ENCODE data around the gene GCSAM. TPM values are rescaled to one million over a fixed set of nuclear protein-coding genes. Genes with fewer than 3 reads are reported as not detected.

GCSAM gene
- polyA plus RNA-seq, 1 of the 3 experiments (the other 2 are of a cell fraction), result not detected

DNA sequence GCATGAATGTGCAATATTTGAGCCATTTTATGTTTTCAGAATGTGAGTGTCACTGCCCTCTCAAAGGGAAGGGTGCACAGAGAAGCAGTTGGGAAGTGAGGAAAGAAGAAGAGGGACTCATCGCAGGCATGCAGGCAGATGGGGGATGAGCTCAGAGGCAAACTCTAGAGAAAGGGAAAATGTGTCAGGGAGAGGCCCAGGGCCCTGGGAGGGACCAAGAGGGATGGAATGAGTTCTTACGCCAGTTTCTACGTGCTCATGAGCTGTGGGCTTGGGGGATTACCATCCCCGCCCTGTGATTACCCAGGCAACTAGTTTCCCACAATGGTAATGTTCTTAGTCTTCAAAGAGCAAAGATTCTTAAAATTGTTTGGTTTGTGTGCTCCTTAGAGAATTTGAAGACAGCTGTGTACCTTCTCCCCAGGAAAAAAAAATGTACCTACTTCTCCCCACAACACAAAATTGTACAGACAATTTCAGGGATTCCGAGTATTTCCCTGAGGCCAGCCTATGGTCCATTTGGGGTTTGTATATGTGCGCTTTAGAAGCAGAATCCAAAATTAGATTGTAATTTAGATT is 17.8 kb downstream of the GCSAM start:
- CTCF ChIA-PET, result no interaction called here
- H3K4me3 ChIP-seq (ENCODE audit: low read depth in 2 of 2, low read length in 1 of 2), result no peak overlapping the region
- no peaks in the 10 kb centered on the region for H4K20me1 ChIP-seq (ENCODE audit: insufficient read depth)
- WGBS (ENCODE audit: low lambda C conversion rate), result over 99% methylated on average over 6 of the region's 6 CpGs
- H3K79me2 ChIP-seq (ENCODE audit: insufficient read depth), result no peaks in the 10 kb centered on the region
- no peak overlapping the region for H3K9ac ChIP-seq
- H3K9me2 ChIP-seq, result no peaks in the 10 kb centered on the region
- peaks cover 0 to 18% of the 10 kb centered on the region in 2 experiments for H3K36me3 ChIP-seq (replicated peaks in 1 of 2; ENCODE audit: control insufficient read depth in 1 of 2, insufficient read depth in 2 of 2, low read length in 1 of 2)
- POLR2A ChIA-PET, result no interaction called here
- H2AFZ ChIP-seq (ENCODE audit: low read depth), result no peak overlapping the region
- no peaks in the 10 kb centered on the region for H3K27me3 ChIP-seq (ENCODE audit: insufficient read depth)
- DNase-seq, result no peak
- H3K4me2 ChIP-seq, result no peak overlapping the region
- no peaks in the 10 kb centered on the region; a peak in 1 of 4 replicates for H3K4me1 ChIP-seq (ENCODE audit: control insufficient read depth in 1 of 2, insufficient read depth in 2 of 2, low read depth in 1 of 2, low read length in 1 of 2)
- no peaks in the 10 kb centered on the region for H3K9me3 ChIP-seq
- H3F3A ChIP-seq (replicated peaks; ENCODE audit: insufficient read depth), result no peaks in the 10 kb centered on the region
- TF ChIP-seq TAF1 (IDR thresholded peaks at IDR 0.05; ENCODE audit: borderline replicate concordance, low read depth, low read length), result no peak
- no peak for TF ChIP-seq FOXJ3 (CRISPR knock-in tag; IDR thresholded peaks at IDR 0.05)
- TF ChIP-seq GATA2 (CRISPR knock-in tag; IDR thresholded peaks at IDR 0.05), result no peak
- TF ChIP-seq, protein P1, sequence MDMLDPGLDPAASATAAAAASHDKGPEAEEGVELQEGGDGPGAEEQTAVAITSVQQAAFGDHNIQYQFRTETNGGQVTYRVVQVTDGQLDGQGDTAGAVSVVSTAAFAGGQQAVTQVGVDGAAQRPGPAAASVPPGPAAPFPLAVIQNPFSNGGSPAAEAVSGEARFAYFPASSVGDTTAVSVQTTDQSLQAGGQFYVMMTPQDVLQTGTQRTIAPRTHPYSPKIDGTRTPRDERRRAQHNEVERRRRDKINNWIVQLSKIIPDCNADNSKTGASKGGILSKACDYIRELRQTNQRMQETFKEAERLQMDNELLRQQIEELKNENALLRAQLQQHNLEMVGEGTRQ (IDR thresholded peaks at IDR 0.05; ENCODE audit: borderline replicate concordance, low read depth, low read length), result no peak
- TF ChIP-seq, protein P2, sequence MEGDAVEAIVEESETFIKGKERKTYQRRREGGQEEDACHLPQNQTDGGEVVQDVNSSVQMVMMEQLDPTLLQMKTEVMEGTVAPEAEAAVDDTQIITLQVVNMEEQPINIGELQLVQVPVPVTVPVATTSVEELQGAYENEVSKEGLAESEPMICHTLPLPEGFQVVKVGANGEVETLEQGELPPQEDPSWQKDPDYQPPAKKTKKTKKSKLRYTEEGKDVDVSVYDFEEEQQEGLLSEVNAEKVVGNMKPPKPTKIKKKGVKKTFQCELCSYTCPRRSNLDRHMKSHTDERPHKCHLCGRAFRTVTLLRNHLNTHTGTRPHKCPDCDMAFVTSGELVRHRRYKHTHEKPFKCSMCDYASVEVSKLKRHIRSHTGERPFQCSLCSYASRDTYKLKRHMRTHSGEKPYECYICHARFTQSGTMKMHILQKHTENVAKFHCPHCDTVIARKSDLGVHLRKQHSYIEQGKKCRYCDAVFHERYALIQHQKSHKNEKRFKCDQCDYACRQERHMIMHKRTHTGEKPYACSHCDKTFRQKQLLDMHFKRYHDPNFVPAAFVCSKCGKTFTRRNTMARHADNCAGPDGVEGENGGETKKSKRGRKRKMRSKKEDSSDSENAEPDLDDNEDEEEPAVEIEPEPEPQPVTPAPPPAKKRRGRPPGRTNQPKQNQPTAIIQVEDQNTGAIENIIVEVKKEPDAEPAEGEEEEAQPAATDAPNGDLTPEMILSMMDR (IDR thresholded peaks at IDR 0.05), result no peak
- TF ChIP-seq, protein P3, sequence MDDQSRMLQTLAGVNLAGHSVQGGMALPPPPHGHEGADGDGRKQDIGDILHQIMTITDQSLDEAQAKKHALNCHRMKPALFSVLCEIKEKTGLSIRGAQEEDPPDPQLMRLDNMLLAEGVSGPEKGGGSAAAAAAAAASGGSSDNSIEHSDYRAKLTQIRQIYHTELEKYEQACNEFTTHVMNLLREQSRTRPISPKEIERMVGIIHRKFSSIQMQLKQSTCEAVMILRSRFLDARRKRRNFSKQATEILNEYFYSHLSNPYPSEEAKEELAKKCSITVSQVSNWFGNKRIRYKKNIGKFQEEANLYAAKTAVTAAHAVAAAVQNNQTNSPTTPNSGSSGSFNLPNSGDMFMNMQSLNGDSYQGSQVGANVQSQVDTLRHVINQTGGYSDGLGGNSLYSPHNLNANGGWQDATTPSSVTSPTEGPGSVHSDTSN (IDR thresholded peaks at IDR 0.05), result no peak
- no peak for TF ChIP-seq SIN3A (IDR thresholded peaks at IDR 0.05; ENCODE audit: borderline replicate concordance, low read depth, low read length)
- no peak overlapping the region for H3K27ac ChIP-seq (ENCODE audit: low read depth in 2 of 2, low read length in 1 of 2)

DNA sequence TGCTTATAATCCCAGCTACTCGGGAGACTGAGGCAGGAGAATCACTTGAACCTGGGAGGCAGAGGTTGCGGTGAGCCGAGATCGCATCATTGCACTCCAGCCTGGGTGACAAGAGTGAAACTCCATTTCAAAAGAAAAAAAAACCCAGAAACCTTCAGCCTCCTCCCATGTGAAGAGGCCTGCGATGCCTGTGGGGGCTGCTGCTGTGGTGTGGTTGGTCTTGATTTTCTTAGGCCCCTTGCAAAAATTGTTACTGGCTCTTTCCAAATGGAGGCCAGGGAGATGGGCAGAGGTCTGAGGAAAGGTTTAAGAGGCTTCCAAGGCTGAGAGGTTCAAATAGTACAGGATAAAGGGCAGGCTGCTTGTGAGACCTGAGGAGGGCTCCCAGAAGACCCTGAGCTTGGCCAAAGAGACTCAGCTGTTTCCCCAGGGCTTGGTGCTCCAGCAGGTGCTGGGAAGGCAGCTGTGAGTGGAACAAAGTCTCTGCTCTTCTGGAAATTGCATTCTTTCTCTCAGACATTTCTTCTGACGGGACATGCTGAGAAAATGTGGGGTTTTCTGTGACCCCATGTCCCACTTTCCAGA is 18.4 kb downstream of the GCSAM start:
- no peak for DNase-seq
- H3K4me1 ChIP-seq (ENCODE audit: control insufficient read depth in 1 of 2, insufficient read depth in 2 of 2, low read depth in 1 of 2, low read length in 1 of 2), result no peaks in the 10 kb centered on the region; a peak in 1 of 4 replicates
- H3K4me2 ChIP-seq, result no peak overlapping the region
- TF ChIP-seq SIN3A (IDR thresholded peaks at IDR 0.05; ENCODE audit: borderline replicate concordance, low read depth, low read length) (no peak), RFX5 (IDR thresholded peaks at IDR 0.05; ENCODE audit: low read length) (no peak), RAD21 (IDR thresholded peaks at IDR 0.05; ENCODE audit: low read length) (no peak), RCOR1 (IDR thresholded peaks at IDR 0.05; ENCODE audit: low read length) (no peak), FOXM1 (IDR thresholded peaks at IDR 0.05; ENCODE audit: low read depth) (no peak), TAF1 (IDR thresholded peaks at IDR 0.05; ENCODE audit: borderline replicate concordance, low read depth, low read length) (no peak), MXI1 (IDR thresholded peaks at IDR 0.05; ENCODE audit: low read depth, low read length) (no peak), FOXJ3 (CRISPR knock-in tag; IDR thresholded peaks at IDR 0.05) (no peak), ELF1 (IDR thresholded peaks at IDR 0.05) (no peak), EP300 (IDR thresholded peaks at IDR 0.05; ENCODE audit: borderline replicate concordance in 1 of 2, low read depth in 1 of 2, low read length in 1 of 2) (no peak), NFIC (IDR thresholded peaks at IDR 0.05; ENCODE audit: borderline replicate concordance) (no peak)
- TF ChIP-seq, protein P4, sequence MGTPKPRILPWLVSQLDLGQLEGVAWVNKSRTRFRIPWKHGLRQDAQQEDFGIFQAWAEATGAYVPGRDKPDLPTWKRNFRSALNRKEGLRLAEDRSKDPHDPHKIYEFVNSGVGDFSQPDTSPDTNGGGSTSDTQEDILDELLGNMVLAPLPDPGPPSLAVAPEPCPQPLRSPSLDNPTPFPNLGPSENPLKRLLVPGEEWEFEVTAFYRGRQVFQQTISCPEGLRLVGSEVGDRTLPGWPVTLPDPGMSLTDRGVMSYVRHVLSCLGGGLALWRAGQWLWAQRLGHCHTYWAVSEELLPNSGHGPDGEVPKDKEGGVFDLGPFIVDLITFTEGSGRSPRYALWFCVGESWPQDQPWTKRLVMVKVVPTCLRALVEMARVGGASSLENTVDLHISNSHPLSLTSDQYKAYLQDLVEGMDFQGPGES (IDR thresholded peaks at IDR 0.05; ENCODE audit: low read depth, low read length), result no peak
- TF ChIP-seq, protein P3 (IDR thresholded peaks at IDR 0.05), result no peak
- H3F3A ChIP-seq (replicated peaks; ENCODE audit: insufficient read depth), result no peaks in the 10 kb centered on the region
- H3K9me2 ChIP-seq, result no peaks in the 10 kb centered on the region
- H4K20me1 ChIP-seq (ENCODE audit: insufficient read depth), result no peaks in the 10 kb centered on the region
- H3K9me3 ChIP-seq, result no peaks in the 10 kb centered on the region
- H2AFZ ChIP-seq (ENCODE audit: low read depth), result no peak overlapping the region
- no peak overlapping the region for H3K27ac ChIP-seq (ENCODE audit: low read depth in 2 of 2, low read length in 1 of 2)
- CTCF ChIA-PET, result no interaction called here
- H3K36me3 ChIP-seq (replicated peaks in 1 of 2; ENCODE audit: control insufficient read depth in 1 of 2, insufficient read depth in 2 of 2, low read length in 1 of 2), result peaks cover 0 to 18% of the 10 kb centered on the region in 2 experiments
- POLR2A ChIA-PET, result interaction anchor here (0.6 kb wide), 1 partner anchor 205 kb away, joined by 3 read pairs; no protein-coding TSS in a partner anchor
- 94% methylated on average over 6 of the region's 6 CpGs for WGBS (ENCODE audit: low lambda C conversion rate)
- H3K79me2 ChIP-seq (ENCODE audit: insufficient read depth), result no peaks in the 10 kb centered on the region
- no peak overlapping the region for H3K4me3 ChIP-seq (ENCODE audit: low read depth in 2 of 2, low read length in 1 of 2)
- H3K9ac ChIP-seq, result no peak overlapping the region
- no peaks in the 10 kb centered on the region for H3K27me3 ChIP-seq (ENCODE audit: insufficient read depth)

Measured in SK-N-SH (cell line).